GM21360 (cell line): Measurements from ENCODE around the gene SYCN.

ENCODE experiments used
- ATAC-seq: cut with Tn5 transposase; IDR thresholded peaks from one replicate; pipeline ENCODE4 v1.9.1; 2021; ENCODE audit warnings: mild to moderate bottlenecking, moderate library complexity; ENCODE audit not compliant: unreplicated experiment

Gene SYCN

DNA sequence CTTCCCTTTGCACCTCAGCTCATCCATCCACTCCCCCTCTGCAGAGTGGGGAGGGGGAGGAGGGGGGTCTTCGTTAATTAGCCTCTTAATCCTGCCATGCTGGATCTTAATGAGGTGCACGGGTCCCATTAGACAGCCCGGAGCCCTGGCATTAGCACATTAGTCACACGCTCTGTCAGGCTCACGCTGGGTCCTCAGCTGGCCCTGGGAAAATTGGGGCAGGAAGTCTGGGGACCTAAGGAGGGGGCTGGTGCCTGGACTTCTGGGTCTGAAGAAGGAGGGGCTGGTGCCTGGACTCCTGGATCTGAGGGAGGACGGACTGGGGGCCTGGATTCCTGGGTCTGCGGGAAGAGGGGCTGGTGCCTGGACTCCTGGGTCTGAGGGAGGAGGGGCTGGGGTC lies 7.7 kb downstream of the SYCN start:
- no peak for ATAC-seq

DNA sequence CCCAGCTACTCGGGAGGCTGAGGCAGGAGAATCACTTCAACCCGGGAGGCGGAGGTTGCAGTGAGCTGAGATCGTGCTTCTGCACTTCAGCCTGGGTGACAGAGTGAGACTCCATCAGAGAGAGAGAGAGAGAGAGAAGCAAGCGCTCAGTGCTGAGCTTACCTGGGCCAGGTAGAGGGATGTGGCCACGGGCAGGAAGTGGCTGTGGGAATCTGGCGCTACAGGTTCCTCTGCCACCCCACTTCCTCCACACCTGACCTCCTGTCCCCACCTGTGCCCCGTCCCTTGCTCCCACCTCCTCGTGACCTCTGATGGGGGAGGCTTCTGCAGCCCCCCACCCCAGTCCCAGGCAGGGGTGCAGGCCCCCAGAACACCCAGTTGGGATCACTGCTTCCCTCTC lies 8.3 kb downstream of the SYCN start:
- no peak for ATAC-seq

- ATAC-seq, result no peak
These were observed 9.1 kb downstream of the SYCN start for GRCh38 chr19:39194832-39195542.

GRCh38 chr19:39193803-39194202 lies 10.3 kb downstream of the SYCN start:
- ATAC-seq, result no peak

DNA sequence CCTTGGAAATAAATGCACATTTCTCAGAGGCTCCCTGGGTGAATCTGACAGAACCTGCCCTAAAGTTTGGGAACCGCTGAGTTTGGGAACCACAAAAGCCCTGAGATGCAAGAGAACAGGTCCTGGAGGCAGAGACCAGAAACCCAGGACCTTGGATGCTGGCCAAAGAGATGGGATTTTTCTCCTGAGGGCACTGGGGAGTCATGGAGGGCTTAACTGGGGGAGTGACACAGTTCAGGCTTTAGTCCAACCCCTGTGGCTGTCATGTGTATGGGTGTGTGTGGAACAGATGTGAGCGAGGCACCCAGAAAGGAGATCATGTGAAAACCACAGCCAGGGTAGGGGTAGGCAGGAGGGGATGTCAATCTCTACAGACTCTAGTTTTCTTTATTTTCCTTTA lies 11.2 kb downstream of the SYCN start:
- ATAC-seq, result no peak

DNA sequence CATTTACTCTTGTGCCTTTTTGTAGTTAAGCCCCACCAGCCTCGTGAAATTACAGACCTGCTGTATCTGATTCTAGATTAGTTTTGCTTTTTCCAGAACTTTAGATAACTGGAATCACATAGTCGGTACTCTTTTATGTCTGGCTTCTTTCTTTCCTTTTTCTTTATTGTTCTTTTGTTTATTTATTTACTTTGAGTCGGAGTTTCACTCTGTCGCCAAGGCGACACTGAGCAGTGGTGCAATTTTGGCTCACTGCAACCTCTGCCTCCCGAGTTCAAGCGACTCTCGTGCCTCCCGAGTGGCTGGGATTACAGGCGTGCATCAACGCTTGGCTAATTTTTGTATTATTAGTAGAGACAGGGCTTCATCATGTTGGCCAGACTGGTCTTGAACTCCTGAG lies 13.3 kb downstream of the SYCN start:
- ATAC-seq, result no peak

DNA sequence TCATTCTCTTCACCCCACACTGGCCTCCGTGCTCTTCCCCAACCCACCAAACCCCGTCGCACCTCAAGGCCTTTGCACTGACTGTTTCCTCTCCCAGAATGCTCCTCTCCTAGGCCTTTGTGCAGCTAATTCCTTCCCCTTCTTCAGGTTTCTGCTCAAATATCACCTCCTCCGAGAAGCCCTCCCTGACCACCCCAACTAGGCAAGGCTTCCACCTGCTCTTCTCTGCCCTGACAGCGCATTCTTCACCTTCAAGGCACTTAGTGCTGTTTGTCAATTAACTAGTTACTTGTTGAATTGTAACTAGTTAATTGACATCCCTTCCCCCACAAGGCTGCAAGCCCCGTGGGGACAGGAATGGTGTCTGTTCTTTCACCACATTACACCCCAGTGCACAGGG lies 15.1 kb downstream of the SYCN start:
- no peak for ATAC-seq

GRCh38 chr19:39187552-39187943 lies 16.5 kb downstream of the SYCN start:
- ATAC-seq, result no peak

- ATAC-seq, result no peak
These were observed 17.7 kb downstream of the SYCN start for GRCh38 chr19:39186391-39186790.

GRCh38 chr19:39183104-39183503 lies 21.0 kb downstream of the SYCN start:
- no peak for ATAC-seq

- ATAC-seq, result no peak
These were observed 21.9 kb downstream of the SYCN start for GRCh38 chr19:39182174-39182505.

DNA sequence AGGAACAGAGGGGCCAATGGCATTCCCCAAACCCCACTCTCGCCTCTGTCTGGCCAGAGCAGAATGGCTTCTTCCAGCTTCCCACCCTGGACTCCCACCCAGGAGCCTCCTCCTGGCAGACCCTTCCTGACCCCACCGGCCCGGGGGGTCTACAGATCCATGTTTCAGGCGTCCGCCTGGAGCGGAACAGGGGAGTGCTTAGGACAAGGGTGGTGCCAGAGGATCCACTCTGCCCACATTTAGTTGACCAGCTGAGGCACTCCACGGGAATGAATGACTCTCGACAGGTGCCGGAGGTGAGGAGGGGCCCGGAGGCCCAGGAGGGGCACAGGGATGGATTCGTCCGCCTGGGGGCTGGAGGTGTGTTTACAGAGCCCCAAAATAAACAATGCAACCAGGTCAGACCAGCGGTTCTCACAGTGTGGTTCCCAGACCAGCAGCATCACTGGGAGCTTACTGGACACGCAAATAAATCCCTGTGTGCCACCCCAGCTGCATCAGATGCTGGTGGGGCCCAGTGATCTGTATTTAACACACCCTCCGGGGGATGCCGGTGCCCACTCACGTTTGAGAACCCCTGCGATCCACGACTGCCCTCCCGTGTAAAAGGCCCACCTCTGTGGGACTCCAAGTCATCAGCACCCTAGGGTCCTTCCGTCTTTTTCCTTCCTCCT lies 22.4 kb downstream of the SYCN start:
- no peak for ATAC-seq

GRCh38 chr19:39180749-39181148 lies 23.3 kb downstream of the SYCN start:
- no peak for ATAC-seq

- ATAC-seq, result no peak
These were observed 24.3 kb downstream of the SYCN start for GRCh38 chr19:39179754-39180153.

GRCh38 chr19:39178296-39179006 lies 25.6 kb downstream of the SYCN start:
- no peak for ATAC-seq

DNA sequence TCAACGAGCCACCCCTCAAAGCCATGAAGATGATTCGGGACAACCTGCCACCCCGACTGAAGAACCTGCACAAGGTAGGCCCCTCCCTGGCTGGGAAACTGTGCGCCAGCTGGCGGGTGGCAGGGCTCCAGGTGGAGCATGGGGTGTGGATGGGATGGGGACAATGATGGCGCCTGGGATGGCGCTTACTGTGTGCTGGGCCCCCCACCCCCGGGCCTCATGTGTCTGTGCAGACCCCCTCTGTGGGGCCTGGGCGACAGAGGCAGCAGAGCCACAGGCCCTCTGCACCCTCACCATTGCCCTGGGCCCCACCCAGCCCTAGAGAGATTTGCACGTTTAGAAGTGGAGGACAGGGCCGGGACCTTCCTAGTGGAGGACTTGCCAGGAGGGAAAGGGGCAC lies 26.3 kb downstream of the SYCN start:
- ATAC-seq, result no peak

DNA sequence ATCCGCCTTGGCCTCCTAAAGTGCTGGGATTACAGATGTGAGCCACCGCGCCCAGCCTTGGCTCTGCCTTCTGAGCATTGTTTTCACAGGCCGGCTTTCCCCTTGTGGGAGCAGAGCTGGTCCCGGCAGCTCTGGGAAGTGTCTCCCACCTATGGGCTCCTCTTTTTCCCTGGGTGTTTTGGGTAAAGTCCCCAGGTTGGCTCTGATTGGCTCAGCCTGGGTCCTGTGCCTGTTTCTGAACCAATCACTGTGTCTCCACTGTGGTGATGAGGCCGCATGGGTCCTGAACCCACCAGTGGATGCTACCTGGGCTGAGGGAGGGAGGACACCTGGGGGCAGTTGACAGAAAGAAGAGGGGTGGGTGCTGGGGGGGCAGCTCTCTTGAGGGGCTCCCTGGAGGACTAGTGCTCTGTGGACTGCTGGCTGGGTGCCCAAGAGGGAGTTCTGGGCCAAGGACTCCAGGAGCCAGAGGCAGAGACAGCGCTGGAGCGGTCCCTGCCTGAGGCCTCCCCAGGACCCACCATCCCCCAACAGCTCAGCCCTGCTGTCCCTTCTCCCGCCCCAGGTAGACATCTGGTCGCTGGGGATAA lies 26.9 kb downstream of the SYCN start:
- ATAC-seq, result no peak

DNA sequence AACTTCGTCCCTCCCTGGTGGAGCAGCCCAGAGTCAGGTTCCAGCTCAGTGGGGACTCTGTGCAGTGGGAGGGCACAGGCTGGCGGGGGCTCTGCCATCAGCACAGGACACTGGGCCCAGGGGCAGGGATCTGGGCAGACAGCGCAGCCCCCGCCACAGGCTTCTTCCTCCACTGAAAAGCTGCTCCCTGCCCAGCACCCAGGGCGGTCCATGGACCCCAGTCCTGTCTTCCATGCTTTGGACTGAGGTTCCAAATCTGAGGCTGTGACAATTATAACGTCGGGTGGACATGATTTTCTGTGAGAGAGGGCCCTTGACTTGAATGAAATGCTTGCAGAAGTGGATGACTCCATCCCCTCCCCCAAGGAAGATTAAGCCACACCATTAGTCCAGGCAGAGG lies 28.5 kb downstream of the SYCN start:
- ATAC-seq, result no peak

GRCh38 chr19:39174558-39175544 lies 29.2 kb downstream of the SYCN start:
- no peak for ATAC-seq

DNA sequence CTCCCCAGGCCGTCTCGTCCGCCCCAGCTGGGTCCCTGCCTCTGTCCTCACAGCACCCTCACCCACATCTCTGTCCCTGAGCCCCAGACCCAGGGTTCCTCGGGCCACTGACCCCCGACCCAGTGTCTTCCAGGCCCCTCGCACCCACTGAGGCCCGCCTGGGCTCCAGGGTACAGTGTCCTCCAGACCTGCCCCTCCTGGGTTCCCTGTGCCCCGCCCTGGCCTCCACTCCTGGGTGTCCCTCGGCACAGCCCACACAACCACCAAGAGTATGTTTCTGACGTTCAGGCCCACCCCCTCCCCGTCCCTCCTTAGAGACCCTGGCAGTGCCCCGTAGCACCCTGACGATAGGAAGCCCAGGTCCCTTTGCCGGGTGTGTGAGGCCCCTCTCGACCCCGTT lies 29.9 kb downstream of the SYCN start:
- ATAC-seq, result no peak

- no peak for ATAC-seq
These were observed 30.5 kb downstream of the SYCN start for GRCh38 chr19:39173502-39173991.
